Ovary (tissue), 9 donors: Measurements from ENCODE around the gene RAB43. TPM values are rescaled to one million over a fixed set of nuclear protein-coding genes. Genes with fewer than 3 reads are reported as not detected.

ENCODE experiments used
- DNase-seq, 5 donors: peaks; one replicate each; pipeline ENCODE4 v3.0.0-alpha.2; 2019 to 2020
- H3K27ac ChIP-seq, 2 donors: fragments of 200-600 bp; one replicate each; pipeline versions ENCODE4 v1.5.1 to v1.8.0; 2019 to 2022
- H3K27me3 ChIP-seq: fragments of 200-600 bp; one replicate; pipeline ENCODE4 v1.8.0; 2022
- H3K36me3 ChIP-seq: fragments of 200-600 bp; sonication (generic); one replicate; pipeline ENCODE4 v1.5.1; 2019
- H3K4me1 ChIP-seq: one replicate; pipeline ENCODE4 v1.8.1; 2013; ENCODE audit warnings: mild to moderate bottlenecking, moderate library complexity; ENCODE audit not compliant: insufficient read depth
- H3K4me3 ChIP-seq: fragments of 200-600 bp; sonication (generic); one replicate; pipeline ENCODE4 v1.5.1; 2017
- H3K9me3 ChIP-seq, 2 donors: fragments of 200-600 bp in 1 of 2; sonication (generic) in 1 of 2; one replicate each; pipeline versions ENCODE4 v1.5.1 to v1.8.1; 2013 to 2019; ENCODE audit warnings: mild to moderate bottlenecking in 1 of 2, moderate library complexity in 1 of 2
- CTCF ChIP-seq, 3 donors: fragments of 450-650 bp in 2 of 3; fragments of 200-600 bp in 1 of 3; IDR thresholded peaks; one replicate each; pipeline versions ENCODE4 v1.5.1 to v1.8.0; 2016 to 2022; ENCODE audit warnings: antibody characterized with exemption in 3 of 3, mild to moderate bottlenecking in 1 of 3
- EP300 ChIP-seq: sonication (generic); formaldehyde crosslinking; IDR thresholded peaks from one replicate; pipeline ENCODE4 v1.6.1; 2017; ENCODE audit warnings: antibody characterized with exemption
- POLR2A ChIP-seq: fragments of 450-650 bp; IDR thresholded peaks from one replicate; pipeline ENCODE4 v1.6.1; 2017; ENCODE audit warnings: antibody characterized with exemption, mild to moderate bottlenecking, moderate library complexity
- WGBS, 3 donors: extraction: QIAGEN DNeasy Blood & Tissue Kit in 1 of 3; methylation state at CpG; one replicate each; pipeline versions ENCODE4 v1.1.5 to v1.1.7; 2013 to 2017; 5-methylcytosine and 5-hydroxymethylcytosine counted together
- intact Hi-C, 4 donors: fragments of 100-400 bp; cut with DNase I; formaldehyde crosslinking; loops; one replicate each; pipeline versions ENCODE4 v1.11.0 to v1.15.1; 2022 to 2023
- polyA plus RNA-seq, 2 donors: library from polyadenylated mRNA; stranded (reverse); fragments of 200-250 nt in 1 of 2; fragments of 350-450 nt in 1 of 2; fragmentation: Illumina TruSeq in 1 of 2; extraction: RNeasy Lipid Tissue Mini Kit (QIAGEN cat#74804) in 1 of 2; gene quantifications; one replicate each; pipeline ENCODE4 v1.2.3, GENCODE V29; 2013 to 2014
- total RNA-seq, 7 donors: library from RNA; depleted of rRNA in 2 of 7; stranded (reverse); fragments of >200 nt in 2 of 7; fragmentation: NEBNext Ultra II Directional in 3 of 7; extraction: Animal tissue kit (Norgen Biotek cat#: 25700) in 3 of 7; gene quantifications; one replicate each; pipeline versions ENCODE4 v1.1.0 to v1.2.4, GENCODE V29; 2016 to 2023
- donor health status: DM: no; HTN: no; CAD: no; lungs with moderate emphysema.
- donor health status: DM: no; HTN: no; CAD: no.
- donor health status: Bipolar disorder and iron deficiency.
- donor health status: DM: yes; HTN: yes; CAD: no.
- donor health status: DM: no; HTN: no; CAD: no.
- donor health status: DM: yes; HTN: yes; CAD: no.

The RAB43 gene
- total and polyA plus RNA-seq, 9 donors = 0.88 to 37.7 (median 23.4) TPM

- peak in 2 of 5 donors; percentile 36 to 52 for DNase-seq
These were observed 75.9 kb downstream of the RAB43 start for GRCh38 chr3:129045675-129046036.

GRCh38 chr3:129040579-129041300 is 80.9 kb downstream of the RAB43 start:
- peaks cover 3% of the 10 kb centered on the region for H3K4me1 ChIP-seq
- H3K27me3 ChIP-seq = no peaks in the 10 kb centered on the region
- no peaks in the 10 kb centered on the region for H3K36me3 ChIP-seq
- DNase-seq = peak in 2 of 5 donors; percentile 9 to 21
- no peak for TF ChIP-seq POLR2A
- no peak for TF ChIP-seq CTCF (IDR thresholded peaks at IDR 0.05)
- TF ChIP-seq EP300 = no peak
- intact Hi-C loops = no loop called here
- no peaks in the 10 kb centered on the region for H3K9me3 ChIP-seq
- WGBS, 3 donors = 87 to 89% (median 89%) methylated on average over 15 of the region's 15 CpGs
- no peak overlapping the region for H3K27ac ChIP-seq
- H3K4me3 ChIP-seq = no peak overlapping the region

More at GRCh38 chr3:129045675-129046036, 75.9 kb downstream of the RAB43 start:
- 3 to 15% (median 5%) methylated on average over 23 to 43 of the region's 43 CpGs for WGBS, 3 donors
- H3K9me3 ChIP-seq = no peaks in the 10 kb centered on the region
- intact Hi-C loops = no loop called here
- peaks cover 8% of the 10 kb centered on the region for H3K4me1 ChIP-seq
- H3K36me3 ChIP-seq = no peaks in the 10 kb centered on the region
- H3K4me3 ChIP-seq = peak overlapping the region; percentile 8
- no peak for TF ChIP-seq CTCF (IDR thresholded peaks at IDR 0.05)
- no peak for TF ChIP-seq POLR2A
- TF ChIP-seq EP300 = no peak
- H3K27ac ChIP-seq = no peak overlapping the region
- H3K27me3 ChIP-seq = no peaks in the 10 kb centered on the region

- Histone ChIP-seq H3K4me3 (no peak overlapping the region), H3K9me3 (no peaks in the 10 kb centered on the region), H3K36me3 (no peaks in the 10 kb centered on the region), H3K27me3 (no peaks in the 10 kb centered on the region), H3K4me1 (no peaks in the 10 kb centered on the region), H3K27ac (no peak overlapping the region)
- no peak for TF ChIP-seq EP300
- TF ChIP-seq CTCF (IDR thresholded peaks at IDR 0.05) = no peak
- no peak for TF ChIP-seq POLR2A
- DNase-seq = no peak
- WGBS, 3 donors = 73 to 74% (median 74%) methylated on average over 3 of the region's 3 CpGs
- intact Hi-C loops = no loop called here
These were observed 81.6 kb downstream of the RAB43 start for GRCh38 chr3:129040039-129040336.

- Histone ChIP-seq H3K4me1 (no peaks in the 10 kb centered on the region), H3K27me3 (no peaks in the 10 kb centered on the region), H3K36me3 (no peaks in the 10 kb centered on the region), H3K27ac (no peak overlapping the region), H3K4me3 (no peak overlapping the region), H3K9me3 (no peaks in the 10 kb centered on the region)
- intact Hi-C loops = no loop called here
- 71 to 77% (median 76%) methylated on average over 14 of the region's 14 CpGs for WGBS, 3 donors
- DNase-seq = peak in 2 of 5 donors; percentile 40 to 44
- no peak for TF ChIP-seq CTCF (IDR thresholded peaks at IDR 0.05)
- no peak for TF ChIP-seq EP300
- no peak for TF ChIP-seq POLR2A
These were observed 82.1 kb downstream of the RAB43 start for GRCh38 chr3:129039271-129040038.
